ENCODE measurements around the gene EP400. TPM values are rescaled to one million over a fixed set of nuclear protein-coding genes. Genes with fewer than 3 reads are reported as not detected.
A peak's percentile ranks its signal among the peaks of the same experiment; 100 is the strongest.

Gene EP400
- total and polyA plus RNA-seq, 9 of the 15 experiments (the other 6 are each of a cell fraction or from before 2014, with no cell fraction given): 4.5 to 58.0 (median 7.0) TPM

GRCh38 chr12:132083941-132084620 is 134.3 kb downstream of the EP400 start (continued):
- TF ChIP-seq NEUROD1 (IDR thresholded peaks at IDR 0.05; ENCODE audit: borderline replicate concordance, low read depth, low read length, partially characterized antibody) (peak; percentile 46), ZNF668 (CRISPR knock-in tag; IDR thresholded peaks at IDR 0.05) (no peak), ZNF224 (CRISPR knock-in tag; IDR thresholded peaks at IDR 0.05) (no peak), FOS (IDR thresholded peaks at IDR 0.05; ENCODE audit: extremely low read depth, insufficient read length) (peak; percentile 36), ZEB2 (IDR thresholded peaks at IDR 0.05) (no peak), LARP7 (IDR thresholded peaks at IDR 0.05) (no peak), DPF2 (IDR thresholded peaks at IDR 0.05) (0 out of 2 replicates have a peak, but pooled peaks have one; percentile 0), TBP (optimal IDR thresholded peaks at IDR 0.05; ENCODE audit: low read depth, low read length) (peak; percentile 71), IRF9 (tag; IDR thresholded peaks at IDR 0.05) (no peak), RBM17 (IDR thresholded peaks at IDR 0.05; ENCODE audit: borderline replicate concordance, low read depth, low read length) (no peak), HDAC6 (IDR thresholded peaks at IDR 0.05; ENCODE audit: low read depth, low read length) (no peak), MEIS2 (IDR thresholded peaks at IDR 0.05; ENCODE audit: partially characterized antibody) (peak; percentile 85), ZNF175 (CRISPR knock-in tag; IDR thresholded peaks at IDR 0.05; ENCODE audit: low read depth) (0 out of 2 replicates have a peak, but pooled peaks have one; percentile 6), ELK3 (CRISPR knock-in tag; IDR thresholded peaks at IDR 0.05) (no peak), SIN3B (IDR thresholded peaks at IDR 0.05; ENCODE audit: low read depth) (peak; percentile 55; the same call in 1 of the 2 replicates)
- TF ChIP-seq, protein P1, sequence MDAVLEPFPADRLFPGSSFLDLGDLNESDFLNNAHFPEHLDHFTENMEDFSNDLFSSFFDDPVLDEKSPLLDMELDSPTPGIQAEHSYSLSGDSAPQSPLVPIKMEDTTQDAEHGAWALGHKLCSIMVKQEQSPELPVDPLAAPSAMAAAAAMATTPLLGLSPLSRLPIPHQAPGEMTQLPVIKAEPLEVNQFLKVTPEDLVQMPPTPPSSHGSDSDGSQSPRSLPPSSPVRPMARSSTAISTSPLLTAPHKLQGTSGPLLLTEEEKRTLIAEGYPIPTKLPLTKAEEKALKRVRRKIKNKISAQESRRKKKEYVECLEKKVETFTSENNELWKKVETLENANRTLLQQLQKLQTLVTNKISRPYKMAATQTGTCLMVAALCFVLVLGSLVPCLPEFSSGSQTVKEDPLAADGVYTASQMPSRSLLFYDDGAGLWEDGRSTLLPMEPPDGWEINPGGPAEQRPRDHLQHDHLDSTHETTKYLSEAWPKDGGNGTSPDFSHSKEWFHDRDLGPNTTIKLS (IDR thresholded peaks at IDR 0.05; ENCODE audit: borderline replicate concordance, low read depth): peak; percentile 1; the same call in 1 of the 2 replicates
- TF ChIP-seq, protein P2, sequence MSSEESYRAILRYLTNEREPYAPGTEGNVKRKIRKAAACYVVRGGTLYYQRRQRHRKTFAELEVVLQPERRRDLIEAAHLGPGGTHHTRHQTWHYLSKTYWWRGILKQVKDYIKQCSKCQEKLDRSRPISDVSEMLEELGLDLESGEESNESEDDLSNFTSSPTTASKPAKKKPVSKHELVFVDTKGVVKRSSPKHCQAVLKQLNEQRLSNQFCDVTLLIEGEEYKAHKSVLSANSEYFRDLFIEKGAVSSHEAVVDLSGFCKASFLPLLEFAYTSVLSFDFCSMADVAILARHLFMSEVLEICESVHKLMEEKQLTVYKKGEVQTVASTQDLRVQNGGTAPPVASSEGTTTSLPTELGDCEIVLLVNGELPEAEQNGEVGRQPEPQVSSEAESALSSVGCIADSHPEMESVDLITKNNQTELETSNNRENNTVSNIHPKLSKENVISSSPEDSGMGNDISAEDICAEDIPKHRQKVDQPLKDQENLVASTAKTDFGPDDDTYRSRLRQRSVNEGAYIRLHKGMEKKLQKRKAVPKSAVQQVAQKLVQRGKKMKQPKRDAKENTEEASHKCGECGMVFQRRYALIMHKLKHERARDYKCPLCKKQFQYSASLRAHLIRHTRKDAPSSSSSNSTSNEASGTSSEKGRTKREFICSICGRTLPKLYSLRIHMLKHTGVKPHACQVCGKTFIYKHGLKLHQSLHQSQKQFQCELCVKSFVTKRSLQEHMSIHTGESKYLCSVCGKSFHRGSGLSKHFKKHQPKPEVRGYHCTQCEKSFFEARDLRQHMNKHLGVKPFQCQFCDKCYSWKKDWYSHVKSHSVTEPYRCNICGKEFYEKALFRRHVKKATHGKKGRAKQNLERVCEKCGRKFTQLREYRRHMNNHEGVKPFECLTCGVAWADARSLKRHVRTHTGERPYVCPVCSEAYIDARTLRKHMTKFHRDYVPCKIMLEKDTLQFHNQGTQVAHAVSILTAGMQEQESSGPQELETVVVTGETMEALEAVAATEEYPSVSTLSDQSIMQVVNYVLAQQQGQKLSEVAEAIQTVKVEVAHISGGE (CRISPR knock-in tag; IDR thresholded peaks at IDR 0.05): peak in 1 of 3 experiments; percentile 71; a peak in 1 of 6 replicates
- TF ChIP-seq, protein P3, sequence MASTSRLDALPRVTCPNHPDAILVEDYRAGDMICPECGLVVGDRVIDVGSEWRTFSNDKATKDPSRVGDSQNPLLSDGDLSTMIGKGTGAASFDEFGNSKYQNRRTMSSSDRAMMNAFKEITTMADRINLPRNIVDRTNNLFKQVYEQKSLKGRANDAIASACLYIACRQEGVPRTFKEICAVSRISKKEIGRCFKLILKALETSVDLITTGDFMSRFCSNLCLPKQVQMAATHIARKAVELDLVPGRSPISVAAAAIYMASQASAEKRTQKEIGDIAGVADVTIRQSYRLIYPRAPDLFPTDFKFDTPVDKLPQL (IDR thresholded peaks at IDR 0.05; ENCODE audit: extremely low read depth, insufficient read length): no peak
- TF ChIP-seq, protein P4, sequence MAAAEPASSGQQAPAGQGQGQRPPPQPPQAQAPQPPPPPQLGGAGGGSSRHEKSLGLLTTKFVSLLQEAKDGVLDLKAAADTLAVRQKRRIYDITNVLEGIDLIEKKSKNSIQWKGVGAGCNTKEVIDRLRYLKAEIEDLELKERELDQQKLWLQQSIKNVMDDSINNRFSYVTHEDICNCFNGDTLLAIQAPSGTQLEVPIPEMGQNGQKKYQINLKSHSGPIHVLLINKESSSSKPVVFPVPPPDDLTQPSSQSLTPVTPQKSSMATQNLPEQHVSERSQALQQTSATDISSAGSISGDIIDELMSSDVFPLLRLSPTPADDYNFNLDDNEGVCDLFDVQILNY (CRISPR knock-in tag; IDR thresholded peaks at IDR 0.05): peak; percentile 72; the same call in 1 of the 2 replicates
